C4-2B (cell line): Measurements from ENCODE around the gene TSSC4.

Experiments
- CTCF ChIP-seq: fragments of 450-650 bp; conservative IDR thresholded peaks from 2 replicates; pipeline ENCODE4 v1.5.1; 2017; ENCODE audit warnings: mild to moderate bottlenecking
- ZFX ChIP-seq: fragments of 450-650 bp; IDR thresholded peaks from 2 replicates; pipeline ENCODE4 v1.6.1; 2017

GRCh38 chr11:2352420-2352819 is 48.1 kb upstream of the TSSC4 start:
- no peak for TF ChIP-seq CTCF
- TF ChIP-seq ZFX: no peak
